ENCODE measurements around the gene PID1.

Gene PID1

DNA sequence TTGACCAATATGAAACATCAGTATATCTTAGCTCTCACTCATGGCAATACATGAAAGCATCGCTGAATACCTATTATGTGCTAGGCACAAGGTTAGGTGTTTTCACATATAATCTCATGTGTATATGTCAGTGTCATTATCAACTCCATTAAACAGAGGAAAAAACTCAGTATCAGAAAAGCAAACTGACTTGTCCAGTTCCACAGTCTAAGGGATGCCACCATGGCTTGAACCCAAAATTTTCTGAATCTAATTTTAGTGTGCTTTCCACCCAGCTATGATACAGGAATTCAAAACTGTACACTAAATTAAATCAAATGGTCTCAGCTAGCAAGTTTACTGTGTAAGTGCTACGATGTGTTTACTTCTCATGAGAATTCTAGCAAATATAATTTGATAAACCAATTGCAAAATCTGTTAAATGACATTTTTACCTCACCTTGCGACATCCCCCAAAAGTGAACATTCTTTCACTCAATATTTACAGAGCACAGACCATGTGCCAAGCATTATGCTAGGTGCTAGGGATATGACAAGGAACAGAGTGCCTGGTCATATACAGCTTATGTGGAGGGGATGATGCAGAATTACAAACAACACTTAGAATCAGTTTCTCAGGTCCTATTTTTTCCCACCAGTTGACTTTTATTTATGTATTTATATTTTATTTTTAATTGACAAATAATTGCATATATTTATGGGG is 211.6 kb downstream of the PID1 start:
- DNase-seq: no peak

GRCh38 chr2:229057976-229058553 is 213.0 kb downstream of the PID1 start:
- DNase-seq: no peak

DNA sequence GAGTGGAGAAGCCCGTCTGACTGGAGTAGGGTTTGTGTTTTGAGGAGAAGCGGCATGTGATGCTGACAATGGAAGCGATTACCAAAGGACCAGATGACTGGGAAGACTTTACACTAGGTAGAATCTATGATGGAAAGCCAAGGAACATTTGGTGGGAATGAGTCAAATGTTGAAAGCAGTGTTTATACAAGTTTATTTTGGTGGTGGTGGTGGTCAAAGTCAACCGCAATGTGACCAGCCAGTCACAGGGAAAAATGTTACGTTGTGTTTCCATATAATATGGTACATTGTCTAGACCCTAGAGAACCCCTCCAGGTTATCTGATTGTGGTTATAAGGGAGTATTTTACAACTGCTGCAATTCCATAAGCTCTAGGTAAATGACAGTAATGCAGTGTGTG is 216.8 kb downstream of the PID1 start:
- no peak for DNase-seq

DNA sequence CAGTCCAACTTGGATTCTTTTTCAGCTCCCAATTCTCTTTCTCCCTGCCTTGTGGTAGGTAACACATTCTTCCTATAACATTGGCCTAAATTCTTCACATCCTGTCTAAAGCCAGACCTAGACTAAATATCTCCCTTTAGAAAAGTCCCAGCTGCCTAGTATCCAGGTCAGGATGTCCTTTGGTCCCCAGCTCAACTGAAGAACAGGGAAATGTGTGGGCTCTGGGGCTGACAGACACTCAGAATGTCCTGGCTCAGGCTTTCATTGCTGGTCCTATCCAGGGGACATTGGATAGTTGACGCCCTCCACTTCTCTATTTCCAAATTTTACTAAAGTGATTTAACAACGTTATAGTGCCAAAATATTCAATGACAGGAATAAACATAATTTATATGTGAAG is 219.3 kb downstream of the PID1 start:
- no peak for DNase-seq

- no peak for DNase-seq
Observed at GRCh38 chr2:229050133-229050532, 221.0 kb downstream of the PID1 start.

DNA sequence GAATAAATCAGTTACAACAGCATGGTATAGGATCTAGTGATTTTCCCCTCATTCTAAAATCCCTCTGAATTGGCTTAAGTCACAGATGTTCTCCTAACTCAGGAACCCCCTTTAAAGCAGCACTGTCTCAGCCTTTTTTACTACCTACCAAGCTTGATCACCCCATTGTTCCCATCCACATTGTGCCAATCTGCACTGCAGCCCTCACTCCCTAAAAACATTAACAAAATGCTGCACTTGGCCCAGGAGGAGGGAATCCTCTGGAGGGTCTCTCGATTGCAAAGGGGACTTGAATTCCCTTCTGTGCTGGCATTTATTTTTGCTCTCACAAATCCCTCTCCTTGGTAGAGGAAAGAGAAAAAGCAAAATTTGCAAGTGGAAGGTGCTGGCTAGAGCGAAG is 223.0 kb downstream of the PID1 start:
- DNase-seq: no peak

DNA sequence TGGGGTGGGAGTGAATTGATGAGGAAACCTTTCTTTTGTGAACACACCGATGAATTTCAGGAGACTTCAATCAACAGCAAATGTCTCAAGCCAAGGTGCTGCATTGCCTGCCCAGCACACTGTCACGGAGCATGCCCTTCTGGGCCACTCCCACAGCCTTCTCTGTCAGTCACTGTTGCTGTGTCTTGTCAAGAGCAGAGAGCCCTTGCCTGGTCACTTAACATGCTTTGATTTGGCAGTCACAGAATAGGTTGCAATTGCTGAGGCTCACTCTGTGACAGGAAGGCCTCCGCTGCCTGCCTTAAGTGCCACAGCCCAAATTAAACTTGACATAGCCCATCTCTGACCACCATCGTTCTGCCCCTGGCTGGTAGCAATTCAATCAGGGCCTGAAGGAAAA is 225.4 kb downstream of the PID1 start:
- DNase-seq: no peak

DNA sequence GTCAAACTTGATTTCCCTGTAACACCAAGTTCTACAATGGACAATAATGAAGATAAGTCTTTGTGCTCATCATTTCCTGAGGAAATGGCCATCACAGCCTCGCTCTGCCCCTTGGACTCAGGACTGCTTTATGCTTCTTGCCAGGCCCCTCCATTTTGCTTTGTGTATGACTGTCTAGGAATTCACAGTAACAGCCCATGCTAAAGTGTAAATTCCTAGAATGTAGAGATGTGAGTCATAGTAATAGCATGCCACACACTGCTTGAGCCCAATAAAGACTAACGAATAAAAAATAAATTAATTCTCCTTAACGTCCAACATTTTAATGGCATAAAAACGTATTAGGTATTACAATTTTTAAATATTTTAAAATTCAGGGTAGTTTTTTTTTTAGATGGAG is 226.5 kb downstream of the PID1 start:
- DNase-seq: no peak

GRCh38 chr2:229043681-229044080 is 227.4 kb downstream of the PID1 start:
- DNase-seq: no peak

GRCh38 chr2:229042349-229042748 is 228.7 kb downstream of the PID1 start:
- DNase-seq: no peak

DNA sequence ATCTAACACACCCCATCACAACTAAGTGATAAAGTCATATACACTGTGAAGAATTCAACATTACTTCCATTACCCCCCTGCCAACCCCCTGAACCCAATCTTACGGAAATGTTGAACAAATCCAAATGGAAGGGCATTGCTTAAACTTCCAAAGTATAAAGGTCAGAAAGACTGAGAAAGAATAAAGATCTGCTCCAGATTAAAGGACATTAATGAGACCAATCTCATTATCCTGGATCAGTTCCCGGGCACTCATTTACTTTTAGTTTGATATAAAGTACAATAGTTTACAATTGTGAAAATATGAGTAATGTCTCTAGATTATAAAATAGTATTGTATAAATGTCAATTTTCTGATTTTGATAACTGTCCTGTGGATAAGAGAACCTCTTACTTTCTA is 229.4 kb downstream of the PID1 start:
- no peak for DNase-seq

DNA sequence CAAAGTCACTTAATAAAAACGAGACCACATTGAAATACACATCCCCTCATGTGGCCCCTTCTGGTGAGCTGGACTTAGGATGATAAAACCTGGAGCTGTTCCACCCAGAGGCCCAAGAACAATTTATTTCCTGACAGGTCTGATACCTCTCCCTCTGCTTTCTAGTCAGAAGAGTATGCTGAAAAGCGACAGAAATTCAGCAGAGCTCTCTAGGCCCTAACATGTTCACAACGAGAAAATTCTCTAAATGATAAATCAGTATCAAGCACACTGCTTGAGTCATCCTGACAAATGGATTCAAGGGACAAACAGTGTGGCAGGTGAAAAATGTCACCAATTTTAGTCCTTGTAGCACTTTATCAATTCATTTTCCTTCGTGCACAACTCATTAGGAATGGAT is 233.5 kb downstream of the PID1 start:
- DNase-seq: no peak

DNA sequence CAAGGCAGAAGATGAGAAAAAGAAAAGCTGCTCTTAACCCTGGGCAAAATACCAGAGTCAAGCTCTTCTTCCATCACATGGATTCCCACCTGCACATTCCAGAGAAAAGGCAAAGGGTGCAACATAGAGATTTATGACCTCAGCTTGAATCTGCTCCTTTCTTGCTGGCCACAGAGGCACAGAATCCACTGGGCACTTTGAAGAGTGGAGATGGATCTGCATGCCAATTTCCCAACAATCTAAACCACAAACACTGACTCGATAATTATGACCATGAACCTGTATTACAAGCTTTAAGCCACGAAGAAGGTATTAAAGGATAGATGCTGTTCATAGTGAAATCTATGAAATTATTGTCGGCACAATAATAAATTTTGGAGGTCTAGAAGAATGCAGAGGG is 237.3 kb downstream of the PID1 start:
- DNase-seq: no peak

- DNase-seq: no peak
Observed at GRCh38 chr2:229032608-229033234, 238.4 kb downstream of the PID1 start.

DNA sequence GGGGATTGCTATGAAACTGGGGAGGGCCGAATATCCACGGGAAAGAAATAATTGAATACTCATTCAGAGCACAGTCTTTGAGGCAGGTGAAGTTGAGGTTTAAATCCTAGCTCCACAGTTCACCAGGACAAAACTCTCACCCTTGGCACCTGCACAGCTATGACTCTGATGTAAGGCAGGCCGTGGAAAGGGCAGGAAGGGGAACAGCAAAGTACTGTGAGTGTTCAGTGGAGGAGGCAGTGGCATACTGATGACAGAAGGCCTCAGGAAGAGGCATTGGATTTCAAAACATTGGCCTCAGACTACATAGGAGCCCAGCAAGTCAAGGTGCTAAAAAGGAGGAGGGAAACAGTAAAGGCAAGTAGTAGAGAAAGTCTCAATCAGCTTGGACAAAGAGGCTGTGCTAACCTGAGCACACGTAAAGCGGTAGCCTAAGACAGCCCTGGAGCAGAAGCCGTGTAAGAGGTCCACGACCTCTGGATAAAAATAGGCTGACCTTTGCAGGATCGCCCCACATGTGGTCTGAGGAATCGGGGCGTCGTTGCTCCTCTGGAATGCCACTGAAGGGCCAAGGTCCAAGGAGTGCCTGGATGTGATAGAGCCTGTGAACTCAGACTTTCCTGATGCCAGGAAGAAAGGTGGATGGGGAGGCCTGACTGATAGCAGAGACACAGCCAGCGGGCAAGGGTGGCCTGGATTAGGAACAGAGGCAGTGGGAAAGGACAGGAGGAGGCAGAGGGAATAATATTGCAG is 243.6 kb downstream of the PID1 start:
- DNase-seq: no peak

DNA sequence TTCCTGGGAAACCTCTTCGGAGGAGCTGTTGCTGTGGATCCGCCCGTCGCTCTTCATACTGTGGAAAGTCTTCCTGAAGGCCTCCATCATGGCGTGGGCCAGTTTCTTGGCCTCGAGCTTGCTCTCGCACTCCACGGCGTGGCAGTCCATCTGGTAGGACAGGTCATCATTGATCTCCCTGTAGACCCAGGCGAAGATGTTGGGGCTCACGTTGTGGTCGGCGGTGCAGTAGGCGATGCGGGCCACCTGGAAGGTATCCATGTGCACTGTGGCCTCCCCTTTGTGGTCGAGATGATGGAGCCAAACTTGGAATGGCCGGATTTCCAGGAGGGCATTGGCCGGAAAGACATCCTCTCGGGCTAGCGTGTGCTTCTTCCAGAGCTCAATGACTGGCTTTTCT is 245.4 kb downstream of the PID1 start:
- no peak for DNase-seq

DNA sequence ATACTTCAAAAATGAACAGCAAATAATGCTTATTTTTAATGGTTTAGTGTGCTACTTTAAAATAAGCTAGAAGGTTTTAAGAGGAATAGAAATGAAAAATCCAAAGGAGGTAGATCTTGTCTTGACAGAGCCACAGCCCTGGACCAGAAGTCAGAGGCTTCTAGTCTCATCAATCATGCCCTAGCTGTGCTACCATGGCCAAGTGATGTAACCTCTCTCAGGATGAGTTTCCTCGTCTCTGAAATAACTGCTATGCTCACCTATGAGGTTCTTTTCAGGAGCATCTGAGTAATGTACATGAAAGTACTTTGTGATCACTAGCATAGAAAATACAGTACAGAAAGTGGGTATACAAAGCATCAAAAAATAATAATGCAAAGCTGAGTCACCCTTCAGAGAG is 248.4 kb downstream of the PID1 start:
- DNase-seq: no peak

DNA sequence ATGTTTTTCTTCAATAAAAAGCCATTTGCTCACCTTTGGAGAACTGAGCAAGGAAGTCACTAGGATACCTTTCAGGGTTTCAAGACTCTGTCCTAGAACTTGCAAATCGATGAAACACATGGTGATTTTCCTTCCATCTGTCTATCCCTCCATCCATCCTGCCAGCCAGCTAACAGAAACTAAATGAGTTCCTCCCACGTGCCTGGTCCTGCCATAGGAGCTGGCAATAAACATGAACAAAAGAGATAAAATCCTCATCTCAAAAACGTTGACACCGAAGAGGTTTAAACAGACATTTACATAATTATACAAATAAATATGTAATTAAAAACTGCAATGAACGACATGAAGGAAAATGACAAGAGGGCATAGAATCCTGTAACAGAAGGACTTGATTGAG is 249.0 kb downstream of the PID1 start:
- no peak for DNase-seq

DNA sequence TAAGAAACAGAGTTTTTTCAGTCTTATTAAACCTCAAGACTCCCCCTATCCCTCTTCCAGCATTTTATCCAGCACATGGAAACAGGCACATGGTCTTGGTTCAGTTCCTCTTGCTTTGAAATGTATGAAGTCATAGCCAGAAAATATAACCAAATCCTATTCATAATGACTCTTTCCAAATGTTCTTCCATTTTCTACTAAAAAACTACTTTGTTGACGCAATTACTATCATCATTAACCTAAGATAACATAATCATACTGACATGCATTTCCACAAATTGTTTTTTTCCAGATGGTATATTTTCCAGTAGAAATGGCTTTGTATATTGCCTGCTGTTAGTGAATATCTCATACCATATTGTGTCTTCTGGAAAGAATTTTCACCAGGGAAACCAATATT is 261.3 kb downstream of the PID1 start:
- DNase-seq: no peak

DNA sequence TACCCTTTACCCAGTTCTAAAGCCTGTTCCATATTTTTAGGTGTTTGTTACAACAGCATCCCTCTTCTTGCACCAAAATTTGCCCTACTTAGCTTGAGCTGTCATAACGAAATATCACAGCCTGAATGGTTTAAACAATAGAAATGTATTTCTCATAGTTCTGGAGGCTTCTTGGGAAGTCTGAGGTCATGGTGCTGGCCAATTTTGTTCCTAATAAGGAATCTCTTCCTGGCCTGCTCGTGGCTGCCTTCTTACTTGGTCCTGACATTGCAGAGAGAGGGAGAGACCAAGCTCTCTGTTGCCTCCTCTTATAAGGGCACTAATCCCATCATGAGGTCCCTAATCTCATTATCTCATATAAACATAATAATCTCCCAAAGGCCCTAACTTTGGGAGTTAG is 267.8 kb downstream of the PID1 start:
- no peak for DNase-seq

DNA sequence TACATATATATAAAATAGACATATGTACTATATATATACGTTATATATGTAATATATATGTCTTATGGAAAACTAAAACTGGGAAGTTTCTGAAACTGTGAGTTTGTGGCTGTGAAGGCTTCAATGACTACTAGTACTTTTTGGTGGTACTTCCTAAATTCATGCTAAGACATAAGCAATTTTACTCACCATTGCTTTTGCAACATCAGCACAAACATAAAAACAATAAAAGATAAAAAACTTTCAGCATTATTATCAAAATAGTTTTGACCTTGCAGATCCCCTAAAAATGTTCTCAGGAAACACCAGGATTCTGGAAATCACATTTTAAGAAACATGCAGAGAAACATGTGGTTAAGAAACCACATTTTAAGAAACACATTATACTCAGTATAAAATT is 269.9 kb downstream of the PID1 start:
- no peak for DNase-seq

DNA sequence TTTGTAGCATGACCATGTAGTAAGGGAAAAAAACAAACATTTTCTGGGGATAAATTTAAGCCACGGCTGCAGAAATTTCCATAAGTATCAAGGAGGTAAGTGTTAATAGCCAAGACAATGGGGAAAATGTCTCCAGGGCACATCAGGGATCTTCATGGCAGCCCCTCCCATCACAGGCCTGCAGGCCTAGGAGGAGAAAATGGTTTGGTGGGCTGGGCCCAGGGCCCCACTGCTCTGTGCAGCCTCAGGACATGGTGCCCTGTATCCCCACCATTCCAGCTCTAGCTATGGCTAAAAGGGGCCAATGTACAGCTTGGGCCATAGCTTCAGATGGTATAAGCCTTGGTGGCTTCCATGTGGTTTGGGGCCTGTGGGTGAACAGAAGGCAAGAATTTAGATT is 271.8 kb downstream of the PID1 start:
- no peak for DNase-seq

DNA sequence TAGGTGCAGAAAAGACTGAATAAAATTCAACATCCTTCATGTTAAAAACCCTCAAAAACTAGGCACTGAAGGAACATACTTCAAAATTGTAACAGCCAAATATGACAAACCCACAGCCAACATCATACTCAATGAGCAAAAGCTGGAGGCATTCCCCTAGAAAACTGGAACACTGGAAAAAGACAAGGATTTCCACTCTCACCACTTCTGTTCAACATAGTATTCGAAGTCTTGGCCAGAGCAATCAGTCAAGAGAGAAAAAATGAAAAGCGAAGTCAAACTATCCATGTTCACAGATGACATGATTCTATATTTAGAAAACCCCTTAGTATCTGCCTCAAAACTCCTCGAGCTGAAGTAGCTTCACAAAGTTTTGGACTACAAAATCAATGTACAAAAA is 282.3 kb downstream of the PID1 start:
- DNase-seq: no peak
